Adipose tissue (tissue), 3 donors: ENCODE measurements around the gene SLC23A1. TPM values are rescaled to one million over a fixed set of nuclear protein-coding genes. Genes with fewer than 3 reads are reported as not detected.

Experiments
- H3K27ac ChIP-seq: one replicate; pipeline ENCODE4 v1.5.1; 2013; ENCODE audit warnings: low read depth, low read length
- WGBS, 3 donors: extraction: QIAGEN DNeasy Blood & Tissue Kit; methylation state at CpG; one replicate each; pipeline ENCODE4 v1.1.7; 2013; 5-methylcytosine and 5-hydroxymethylcytosine counted together
- polyA plus RNA-seq, 3 donors: library from polyadenylated mRNA; stranded (reverse); fragments of 200-250 nt; gene quantifications; one replicate each; pipeline ENCODE4 v1.2.3, GENCODE V29; 2013
- donor health status: healthy with polysubstance abuse.
- donor health status: Bipolar disorder and iron deficiency.
- donor health status: healthy.

Gene SLC23A1
- polyA plus RNA-seq, result under 1 TPM in 1 of 3 donors, not detected in 2; 0.78 TPM

GRCh38 chr5:139383275-139383992 is at the start of gene SLC23A1:
SLC23A1 (minus strand) TSS chr5:139383297; CDS start chr5:139383253, 44 bp downstream.
- H3K27ac ChIP-seq, result no peak within 1 kb of the TSS
- 47 to 72% (median 71%) methylated on average over 10 of the region's 10 CpGs for WGBS, 3 donors

GRCh38 chr5:139431706-139432105 is 48.6 kb upstream of the SLC23A1 start:
- H3K27ac ChIP-seq, result no peak overlapping the region
- 70 to 96% (median 73%) methylated on average over 1 of the region's 1 CpG for WGBS, 3 donors

DNA sequence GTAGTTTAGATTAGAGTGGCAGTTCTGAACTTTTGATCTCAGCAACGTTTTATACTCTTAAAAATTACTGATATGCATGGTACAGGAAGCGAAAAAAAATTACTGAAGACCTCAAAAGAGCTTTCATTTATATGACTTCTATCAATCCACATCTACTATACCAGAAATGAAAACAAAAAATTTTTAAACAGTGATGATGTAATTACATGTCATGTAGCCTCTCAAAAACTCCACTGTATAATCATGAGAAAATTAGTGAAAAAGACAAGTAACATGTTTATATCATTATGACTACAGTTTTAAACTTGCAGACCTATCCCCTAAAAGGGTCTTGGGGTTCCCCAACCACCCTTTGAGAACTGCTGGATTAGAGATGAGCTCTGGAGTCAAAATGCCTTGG is 46.9 kb upstream of the SLC23A1 start:
- no peak overlapping the region for H3K27ac ChIP-seq
- 85 to 91% (median 89%) methylated on average over 2 of the region's 2 CpGs for WGBS, 3 donors

GRCh38 chr5:139426203-139426885 is 43.2 kb upstream of the SLC23A1 start:
- WGBS, 3 donors, result 76 to 82% (median 78%) methylated on average over 8 of the region's 8 CpGs
- no peak overlapping the region for H3K27ac ChIP-seq

- H3K27ac ChIP-seq, result no peak overlapping the region
- WGBS, 3 donors, result 89 to 91% (median 89%) methylated on average over 5 of the region's 5 CpGs
Measured at GRCh38 chr5:139425497-139425896, 42.4 kb upstream of the SLC23A1 start.

GRCh38 chr5:139422307-139422893 is 39.3 kb upstream of the SLC23A1 start:
- no peak overlapping the region for H3K27ac ChIP-seq
- 33 to 44% (median 41%) methylated on average over 4 to 5 of the region's 5 CpGs for WGBS, 3 donors

DNA sequence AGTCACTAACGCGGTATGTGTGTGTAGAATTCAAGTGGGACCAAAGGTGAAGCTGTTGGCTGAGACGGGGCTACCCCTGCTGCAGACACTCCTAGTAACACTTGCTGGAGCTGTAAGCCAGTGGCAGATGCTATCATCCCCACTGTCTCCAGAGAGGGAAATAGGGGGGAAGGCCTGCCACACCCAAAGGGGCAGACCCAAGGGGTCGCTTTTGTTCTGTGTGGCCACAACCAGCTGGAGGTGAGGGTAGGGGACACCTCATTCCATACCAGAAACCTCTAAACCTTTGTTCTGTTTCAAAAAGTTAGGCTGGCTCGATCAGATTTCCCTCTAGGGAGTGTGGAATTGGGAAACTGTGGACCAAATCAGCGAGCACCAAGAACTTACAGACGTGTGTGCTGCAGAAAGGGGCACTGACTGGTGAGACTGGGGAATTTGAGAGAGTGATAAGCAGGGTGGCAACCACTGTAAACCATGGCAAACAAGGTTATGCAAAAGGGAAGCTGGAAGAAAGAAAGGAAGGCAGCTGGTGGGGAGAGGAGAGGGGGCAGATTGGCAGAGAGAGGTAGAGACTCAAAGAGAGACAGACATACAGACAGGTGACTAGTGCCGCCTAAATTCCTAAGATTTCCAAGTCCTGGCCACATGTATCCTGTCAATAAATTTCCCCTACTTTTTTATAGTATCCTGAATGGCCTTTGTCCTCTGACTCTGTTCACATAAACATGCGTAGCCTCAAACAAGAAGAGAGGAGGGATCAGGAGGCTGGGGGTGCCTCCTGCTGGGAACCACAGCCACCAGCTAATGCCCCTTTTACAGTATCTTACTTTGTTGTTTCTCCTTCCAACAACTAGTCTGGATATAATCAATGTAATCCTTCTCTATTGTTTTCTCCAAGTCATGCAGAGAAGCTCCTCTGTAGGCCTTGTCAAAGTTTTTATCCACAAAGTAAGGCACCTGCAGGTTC is 36.4 kb upstream of the SLC23A1 start:
- no peak overlapping the region for H3K27ac ChIP-seq
- 67 to 79% (median 69%) methylated on average over 9 of the region's 9 CpGs for WGBS, 3 donors

GRCh38 chr5:139418793-139419192 is 35.7 kb upstream of the SLC23A1 start:
- no peak overlapping the region for H3K27ac ChIP-seq
- 78 to 82% (median 81%) methylated on average over 1 of the region's 1 CpG for WGBS, 3 donors

DNA sequence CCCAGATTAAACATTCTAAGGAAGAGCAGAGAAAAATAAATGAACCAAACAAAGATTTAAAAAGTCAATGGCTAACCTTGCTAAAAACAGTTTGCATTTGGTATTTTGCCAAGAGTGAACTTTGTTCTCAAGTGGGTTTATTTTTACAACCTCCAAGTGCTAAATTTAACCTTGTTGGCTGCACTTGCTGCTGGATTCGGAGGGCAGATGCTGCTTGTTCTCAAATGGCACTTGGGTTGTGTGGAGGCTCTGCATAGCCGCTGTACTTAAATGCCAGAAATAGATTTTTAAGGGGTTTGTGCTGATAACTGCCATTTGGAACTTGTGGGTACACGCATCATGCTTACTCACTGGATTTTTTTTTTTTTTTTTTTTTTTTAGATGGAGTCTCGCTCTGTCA is 34.1 kb upstream of the SLC23A1 start:
- no peak overlapping the region for H3K27ac ChIP-seq
- WGBS, 3 donors, result 55 to 58% (median 55%) methylated on average over 4 of the region's 4 CpGs

DNA sequence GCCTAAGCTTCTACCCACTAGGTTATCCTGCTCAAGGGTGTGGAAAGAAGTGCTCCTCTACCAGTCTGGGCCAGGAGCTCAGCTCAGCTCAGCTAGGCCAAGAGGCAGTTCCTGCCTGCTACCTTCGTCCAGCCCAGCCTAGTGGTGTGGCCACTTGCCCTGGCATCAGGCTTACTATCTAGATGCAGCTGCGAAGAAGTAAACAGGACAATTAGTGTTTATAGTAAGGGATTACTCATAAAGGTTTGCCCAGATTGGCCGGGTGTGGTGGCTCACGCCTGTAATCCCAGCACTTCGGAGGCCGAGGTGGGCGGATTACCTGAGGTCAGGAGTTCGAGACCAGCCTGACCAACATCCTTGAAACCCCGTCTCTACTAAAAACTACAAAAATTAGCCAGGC is 33.6 kb upstream of the SLC23A1 start:
- 81 to 89% (median 82%) methylated on average over 9 of the region's 9 CpGs for WGBS, 3 donors
- H3K27ac ChIP-seq, result no peak overlapping the region

- no peak overlapping the region for H3K27ac ChIP-seq
Measured at GRCh38 chr5:139415869-139416268, 32.8 kb upstream of the SLC23A1 start.

DNA sequence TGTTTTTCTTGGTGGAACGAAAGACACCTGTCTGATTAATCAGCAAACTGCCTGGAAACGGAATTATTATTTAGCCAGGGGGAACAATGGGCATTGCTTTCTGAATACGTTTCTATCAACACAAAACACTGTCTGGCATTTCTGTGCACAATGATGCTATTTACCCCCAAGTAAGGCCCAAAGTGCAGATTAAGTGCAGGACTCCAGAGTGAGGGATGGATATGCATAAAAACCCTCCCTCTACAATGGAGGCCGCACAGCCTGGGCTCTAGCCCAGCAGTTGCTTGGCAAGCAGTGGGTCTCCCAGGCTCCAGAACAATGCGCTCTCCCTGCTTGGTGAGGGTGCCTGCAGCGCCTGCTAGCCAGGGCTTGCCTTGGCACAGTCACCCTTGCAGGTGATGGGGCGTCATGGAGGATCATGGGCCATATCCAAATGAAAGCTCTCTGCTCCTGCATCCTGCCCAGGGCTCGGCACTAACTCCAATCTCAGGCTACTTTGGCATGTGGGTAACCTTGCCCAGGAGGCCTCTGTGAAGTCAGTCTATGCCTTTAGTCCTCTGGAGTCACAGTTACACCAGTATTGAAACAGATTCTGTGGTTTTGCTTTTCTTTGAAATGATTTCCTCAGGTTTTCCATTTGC is 32.2 kb upstream of the SLC23A1 start:
- H3K27ac ChIP-seq, result no peak overlapping the region
- 53 to 68% (median 64%) methylated on average over 8 of the region's 8 CpGs for WGBS, 3 donors

DNA sequence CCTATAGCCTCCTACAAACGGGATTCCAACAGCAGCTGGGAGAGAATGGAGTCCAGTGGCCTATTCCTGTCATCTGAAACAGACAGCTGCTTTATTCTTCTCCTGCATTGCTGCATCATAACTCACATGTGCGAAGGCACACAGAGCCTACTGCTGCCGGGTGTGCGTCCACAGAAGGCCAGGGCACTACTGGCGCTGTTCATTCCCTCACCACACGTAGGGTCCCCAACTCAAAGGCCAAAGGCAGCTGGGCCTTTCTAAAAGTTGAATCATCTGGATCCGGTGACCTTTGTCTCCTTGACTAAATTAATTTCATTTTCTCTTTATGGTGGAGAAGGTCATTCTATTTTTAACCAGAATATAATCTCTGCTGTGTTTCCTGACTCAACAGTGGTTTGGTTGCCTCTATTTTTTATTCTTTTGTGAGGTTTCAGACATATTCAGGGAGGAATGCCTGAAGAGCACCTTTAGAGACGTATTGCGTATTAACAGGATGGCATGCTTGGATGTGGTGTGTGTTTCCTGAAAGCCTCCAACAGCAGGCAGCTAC is 31.6 kb upstream of the SLC23A1 start:
- WGBS, 3 donors, result 72 to 82% (median 79%) methylated on average over 9 of the region's 9 CpGs
- no peak overlapping the region for H3K27ac ChIP-seq

GRCh38 chr5:139413963-139414362 is 30.9 kb upstream of the SLC23A1 start:
- H3K27ac ChIP-seq, result no peak overlapping the region
- WGBS, 3 donors, result 77 to 89% (median 83%) methylated on average over 6 of the region's 6 CpGs

GRCh38 chr5:139413153-139413552 is 30.1 kb upstream of the SLC23A1 start:
- H3K27ac ChIP-seq, result no peak overlapping the region
- 96 to 99% (median 98%) methylated on average over 6 of the region's 6 CpGs for WGBS, 3 donors

DNA sequence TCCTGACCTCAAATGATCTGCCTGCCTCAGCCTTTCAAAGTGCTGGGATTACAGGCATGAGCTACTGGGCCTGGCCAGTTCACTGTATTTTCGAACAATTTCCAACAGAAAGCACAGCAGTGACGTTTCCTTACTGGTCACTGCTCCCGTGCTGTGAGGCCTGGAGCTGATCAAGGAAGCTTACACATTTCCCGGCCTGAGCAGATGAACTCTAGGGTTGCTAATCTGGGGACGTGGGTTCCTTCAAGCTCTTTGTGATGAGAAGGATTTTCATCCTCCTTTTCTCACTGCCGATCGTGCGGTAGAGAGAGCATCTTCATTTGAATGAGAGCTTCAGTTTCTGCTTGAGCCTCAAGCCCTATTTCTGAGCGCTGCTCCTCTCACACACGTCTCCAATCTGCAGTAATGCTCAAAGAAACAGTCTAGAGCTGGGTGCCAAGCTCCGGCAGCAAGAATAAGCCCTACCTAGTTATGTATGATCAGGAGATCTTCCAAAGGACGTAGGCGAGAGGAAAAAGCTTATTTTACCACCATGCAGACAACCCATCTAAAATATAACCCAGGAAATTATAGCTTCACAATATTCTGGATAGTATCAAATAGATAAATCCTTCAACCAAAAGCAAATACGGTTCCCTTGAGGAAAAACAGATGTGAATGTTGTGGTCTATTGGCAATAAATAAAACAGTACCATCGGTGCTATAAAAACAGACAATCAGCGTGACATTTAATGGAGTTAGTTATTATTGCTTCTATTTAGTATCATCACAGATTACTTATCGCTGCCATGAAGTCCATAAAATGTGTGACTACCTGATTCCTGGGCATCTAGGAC is 28.1 kb upstream of the SLC23A1 start:
- H3K27ac ChIP-seq, result no peak overlapping the region
- 68 to 82% (median 79%) methylated on average over 17 of the region's 17 CpGs for WGBS, 3 donors
